ENCODE data around the gene VSTM2B. TPM values are rescaled to one million over a fixed set of nuclear protein-coding genes. Genes with fewer than 3 reads are reported as not detected.
A peak's percentile ranks its signal among the peaks of the same experiment; 100 is the strongest.

VSTM2B gene
- total RNA-seq, 4 donors from 2014 or later, result not detected

GRCh38 chr19:29528350-29528945 is 2.7 kb downstream of the VSTM2B start:
- Histone ChIP-seq H3K9me3 (no peaks in the 10 kb centered on the region), H3K4me3 (peak overlapping the region in 3 of 4 donors; percentile 18 to 57 (median 33)), H3K27me3 (peaks cover 16 to 100% (median 43%) of the 10 kb centered on the region in 4 donors), H3K4me1 (peaks cover 30 to 58% (median 34%) of the 10 kb centered on the region in 3 donors), H3K36me3 (no peaks in the 10 kb centered on the region), H3K27ac (no peak overlapping the region)
- no peak for DNase-seq
- WGBS, 2 donors, result 1 to 2% methylated on average over 9 to 12 of the region's 57 CpGs
- TF ChIP-seq CTCF (IDR thresholded peaks at IDR 0.05), result peak in 5 of 6 experiments; percentile 34 to 67 (median 62)
- no peak for TF ChIP-seq POLR2A (IDR thresholded peaks at IDR 0.05)
- intact Hi-C loops (cut with DNase I), result no loop called here

GRCh38 chr19:29528946-29529645 is 3.3 kb downstream of the VSTM2B start:
- H3K27ac ChIP-seq, result no peak overlapping the region
- H3K36me3 ChIP-seq, result no peaks in the 10 kb centered on the region
- peaks cover 16 to 100% (median 43%) of the 10 kb centered on the region in 4 donors for H3K27me3 ChIP-seq
- H3K4me3 ChIP-seq, result peak overlapping the region in 2 of 4 donors; percentile 33 to 57
- intact Hi-C loops (cut with DNase I), result no loop called here
- WGBS, 2 donors, result 0 to 6% methylated on average over 5 to 23 of the region's 39 CpGs
- TF ChIP-seq CTCF (IDR thresholded peaks at IDR 0.05) (no peak), POLR2A (IDR thresholded peaks at IDR 0.05) (no peak)
- no peak for DNase-seq
- no peaks in the 10 kb centered on the region for H3K9me3 ChIP-seq
- peaks cover 30 to 58% (median 34%) of the 10 kb centered on the region in 3 donors for H3K4me1 ChIP-seq

- TF ChIP-seq CTCF (IDR thresholded peaks at IDR 0.05) (no peak), POLR2A (IDR thresholded peaks at IDR 0.05) (no peak)
- intact Hi-C loops (cut with DNase I), result no loop called here
- WGBS, 2 donors, result 11 to 16% methylated on average over 16 to 26 of the region's 100 CpGs
- H3K27ac ChIP-seq, result no peak overlapping the region
- H3K27me3 ChIP-seq, result peaks cover 16 to 94% (median 41%) of the 10 kb centered on the region in 4 donors
- DNase-seq, result no peak
- no peak overlapping the region for H3K4me3 ChIP-seq
- peaks cover 29 to 57% (median 34%) of the 10 kb centered on the region in 3 donors for H3K4me1 ChIP-seq
- no peaks in the 10 kb centered on the region for H3K36me3 ChIP-seq
- no peaks in the 10 kb centered on the region for H3K9me3 ChIP-seq
These were observed 4.1 kb downstream of the VSTM2B start for GRCh38 chr19:29529646-29530539.

GRCh38 chr19:29530540-29531457 is 5.0 kb downstream of the VSTM2B start:
- DNase-seq, result no peak
- Histone ChIP-seq H3K4me1 (peaks cover 21 to 48% (median 26%) of the 10 kb centered on the region in 3 donors), H3K27ac (no peak overlapping the region), H3K4me3 (no peak overlapping the region), H3K9me3 (no peaks in the 10 kb centered on the region), H3K36me3 (no peaks in the 10 kb centered on the region), H3K27me3 (peaks cover 14 to 92% (median 36%) of the 10 kb centered on the region in 4 donors)
- 0 to 14% methylated on average over 1 to 8 of the region's 15 CpGs for WGBS, 2 donors
- TF ChIP-seq POLR2A (IDR thresholded peaks at IDR 0.05) (no peak), CTCF (IDR thresholded peaks at IDR 0.05) (no peak)
- intact Hi-C loops (cut with DNase I), result no loop called here
